IMR-90 (cell line): ENCODE results near the gene RAD51B. TPM values are rescaled to one million over a fixed set of nuclear protein-coding genes. Genes with fewer than 3 reads are reported as not detected.

Experiments used
- ATAC-seq: fragments of 200-7000 bp; cut with Tn5 transposase; 2 replicates; pipeline ENCODE4 v1.9.1; 2020; ENCODE audit warnings: low read depth, mild to moderate bottlenecking, moderate library complexity
- BruUV-seq: library from RNA; stranded (reverse); fragments of 400-500 nt; replicated peaks from 2 replicates; lab custom pipeline; 2021; lab: Mats Ljungman, UMichigan
- CTCF ChIA-PET: fragments of 300-600 bp; formaldehyde crosslinking; extraction: SDS; loops from one replicate; lab custom pipeline; 2021; ENCODE audit warnings: antibody characterized with exemption; lab: Yijun Ruan, JAX
- POLR2A ChIA-PET: fragments of 300-600 bp; sonication (Branson Sonifier 250); formaldehyde crosslinking; loops from one replicate; lab custom pipeline; 2022; ENCODE audit warnings: antibody characterized with exemption; ENCODE audit not compliant: unreplicated experiment; lab: Charles Lee
- DNase-seq: peaks from one replicate; pipeline ENCODE4 v3.0.0; 2013
- H2AFZ ChIP-seq: replicated peaks from 2 replicates; pipeline ENCODE3; 2013; ENCODE audit warnings: low read length, mild to moderate bottlenecking; ENCODE audit not compliant: poor library complexity
- H2AK5ac ChIP-seq: 2 replicates; pipeline ENCODE4 v1.6.1; 2013; ENCODE audit warnings: low read depth, low read length, inconsistent platforms
- H2AK9ac ChIP-seq: replicated peaks from 2 replicates; pipeline ENCODE3; 2013; ENCODE audit warnings: mild to moderate bottlenecking, low read depth, low read length, moderate library complexity; ENCODE audit not compliant: poor library complexity
- H2BK120ac ChIP-seq: 2 replicates; pipeline ENCODE4 v1.6.1; 2013; ENCODE audit warnings: low read depth, low read length, inconsistent platforms
- H2BK15ac ChIP-seq: 3 replicates; pipeline ENCODE4 v1.6.1; 2013; ENCODE audit warnings: low read depth, low read length, inconsistent platforms
- H2BK20ac ChIP-seq: 2 replicates; pipeline ENCODE4 v1.6.1; 2013; ENCODE audit warnings: low read depth, mild to moderate bottlenecking, inconsistent platforms, low read length, moderate library complexity
- H2BK5ac ChIP-seq: 2 replicates; pipeline ENCODE4 v1.6.1; 2013; ENCODE audit warnings: mild to moderate bottlenecking, low read depth, low read length, inconsistent platforms; ENCODE audit not compliant: poor library complexity, severe bottlenecking
- H3K14ac ChIP-seq: replicated peaks from 2 replicates; pipeline ENCODE4 v1.6.1; 2013; ENCODE audit warnings: low read depth, low read length, inconsistent platforms
- H3K18ac ChIP-seq: 2 replicates; pipeline ENCODE4 v1.6.1; 2013; ENCODE audit warnings: low read depth, low read length, control low read depth
- H3K23ac ChIP-seq: 2 replicates; pipeline ENCODE4 v1.6.1; 2013; ENCODE audit warnings: low read depth, low read length, inconsistent platforms
- H3K27ac ChIP-seq: 2 replicates; pipeline ENCODE4 v1.5.1; 2013; ENCODE audit warnings: mild to moderate bottlenecking, control low read depth, low read length; ENCODE audit not compliant: insufficient read depth
- H3K27me3 ChIP-seq: 2 replicates; pipeline ENCODE4 v1.6.1; 2013; ENCODE audit warnings: low read length; ENCODE audit not compliant: control insufficient read depth, insufficient read depth
- H3K36me3 ChIP-seq: 2 replicates; pipeline ENCODE4 v1.6.1; 2013; ENCODE audit warnings: low read length, mixed read lengths; ENCODE audit not compliant: control insufficient read depth, insufficient read depth
- H3K4ac ChIP-seq: 2 replicates; pipeline ENCODE4 v1.6.1; 2013; ENCODE audit warnings: low read depth, low read length, inconsistent platforms
- H3K4me1 ChIP-seq: 2 replicates; pipeline ENCODE4 v1.6.1; 2013; ENCODE audit warnings: low read length, mixed read lengths; ENCODE audit not compliant: control insufficient read depth, insufficient read depth
- H3K4me2 ChIP-seq: 2 replicates; pipeline ENCODE4 v1.6.1; 2013; ENCODE audit warnings: low read depth, mild to moderate bottlenecking, control low read depth, low read length, moderate library complexity
- H3K4me3 ChIP-seq: 2 replicates; pipeline ENCODE4 v1.5.1; 2013; ENCODE audit warnings: low read depth, mild to moderate bottlenecking, control low read depth, low read length, moderate library complexity; ENCODE audit not compliant: insufficient read depth
- H3K56ac ChIP-seq: 2 replicates; pipeline ENCODE4 v1.6.1; 2013; ENCODE audit warnings: low read length, inconsistent platforms; ENCODE audit not compliant: insufficient read depth; ENCODE audit errors: extremely low read depth
- H3K79me1 ChIP-seq, 2 experiments: 2 replicates each; pipeline ENCODE4 v1.6.1; 2013; ENCODE audit warnings: low read length in 2 of 2, inconsistent platforms in 1 of 2, low read depth in 1 of 2
- H3K9ac ChIP-seq: 2 replicates; pipeline ENCODE4 v1.6.1; 2013; ENCODE audit warnings: low read depth, low read length, control low read depth
- H3K9me1 ChIP-seq: 2 replicates; pipeline ENCODE4 v1.6.1; 2013; ENCODE audit warnings: low read length, inconsistent platforms; ENCODE audit not compliant: insufficient read depth
- H3K9me3 ChIP-seq: 2 replicates; pipeline ENCODE4 v1.6.1; 2013; ENCODE audit warnings: low read length; ENCODE audit not compliant: control insufficient read depth, insufficient read depth
- H4K20me1 ChIP-seq: 2 replicates; pipeline ENCODE4 v1.6.1; 2013; ENCODE audit warnings: low read length, inconsistent platforms; ENCODE audit not compliant: insufficient read depth
- H4K5ac ChIP-seq: 2 replicates; pipeline ENCODE4 v1.6.1; 2013; ENCODE audit warnings: mild to moderate bottlenecking, low read depth, low read length, control low read depth
- H4K8ac ChIP-seq, 2 experiments: 2 replicates each; pipeline ENCODE4 v1.6.1; 2013; ENCODE audit warnings: low read depth in 2 of 2, low read length in 2 of 2, control low read depth in 1 of 2, inconsistent platforms in 1 of 2
- H4K91ac ChIP-seq: 2 replicates; pipeline ENCODE4 v1.6.1; 2013; ENCODE audit warnings: low read depth, low read length, inconsistent platforms; ENCODE audit not compliant: insufficient read depth
- BHLHE40 ChIP-seq: fragments of 150-350 bp; IDR thresholded peaks from 2 replicates; pipeline ENCODE4 v1.6.1; 2016; ENCODE audit warnings: mild to moderate bottlenecking, low read depth, low read length
- CEBPB ChIP-seq: IDR thresholded peaks from 2 replicates; pipeline ENCODE4 v1.6.1; 2012; ENCODE audit warnings: low read depth, low read length, improper control_type of control experiment
- CHD1 ChIP-seq: IDR thresholded peaks from 2 replicates; pipeline ENCODE4 v1.6.1; 2012; ENCODE audit warnings: low read depth, low read length, improper control_type of control experiment
- MAFK ChIP-seq: IDR thresholded peaks from 2 replicates; pipeline ENCODE4 v1.6.1; 2012; ENCODE audit warnings: low read depth, low read length, improper control_type of control experiment
- MAZ ChIP-seq: IDR thresholded peaks from 2 replicates; pipeline ENCODE4 v1.6.1; 2012; ENCODE audit warnings: low read depth, mild to moderate bottlenecking, low read length, improper control_type of control experiment, moderate library complexity, borderline replicate concordance
- MXI1 ChIP-seq: IDR thresholded peaks from 2 replicates; pipeline ENCODE4 v1.6.1; 2012; ENCODE audit warnings: low read depth, mild to moderate bottlenecking, low read length, moderate library complexity, borderline replicate concordance
- RFX5 ChIP-seq: IDR thresholded peaks from 2 replicates; pipeline ENCODE4 v1.8.0; 2012; ENCODE audit warnings: low read depth, mild to moderate bottlenecking, low read length, moderate library complexity
- SMC3 ChIP-seq: fragments of 150-350 bp; IDR thresholded peaks from 2 replicates; pipeline ENCODE4 v1.6.1; 2016; ENCODE audit warnings: low read depth, mild to moderate bottlenecking, antibody characterized with exemption, low read length, moderate library complexity
- WGBS, 2 experiments: methylation state at CpG; one replicate each; pipeline versions ENCODE4 v1.1.5 to v1.1.7; 2013; ENCODE audit warnings: missing lambda C conversion rate in 2 of 2; ENCODE audit not compliant: insufficient read length in 1 of 2; ENCODE audit errors: extremely low coverage in 2 of 2; 5-methylcytosine and 5-hydroxymethylcytosine counted together
- dilution Hi-C: fragments of 300-500 bp; cut with HindIII; formaldehyde crosslinking; loops from one replicate; pipeline ENCODE4 v1.14.3; 2018; ENCODE audit warnings: low sequenced_read_pairs; ENCODE audit not compliant: unreplicated experiment
- in situ Hi-C: fragments of 300-500 bp; cut with MboI; formaldehyde crosslinking; loops from 3 replicates; pipeline ENCODE4 v1.14.3; 2019; ENCODE audit warnings: low sequenced_read_pairs, inconsistent platforms, mixed read lengths
- intact Hi-C: fragments of 100-400 bp; cut with micrococcal nuclease; formaldehyde crosslinking; loops from 2 replicates; pipeline ENCODE4 v1.10.0; 2022
- polyA plus RNA-seq, 3 experiments: library from polyadenylated mRNA; depleted of rRNA; stranded (reverse); fragments of >200 nt; gene quantifications; 2 replicates each; pipeline ENCODE4 v1.2.3, GENCODE V29; 2012; ENCODE audit warnings: low replicate concordance in 1 of 3
- total RNA-seq: library from RNA; depleted of rRNA; stranded (reverse); fragments of >200 nt; gene quantifications from 2 replicates; pipeline ENCODE4 v1.2.3, GENCODE V29; 2012
- TF ChIP-seq, protein P1 (sequence below): fragments of 150-350 bp; IDR thresholded peaks from 2 replicates; pipeline ENCODE4 v1.6.1; 2017; ENCODE audit warnings: mild to moderate bottlenecking, antibody characterized with exemption, low read length, low read depth
- TF ChIP-seq, protein P2 (sequence below): conservative IDR thresholded peaks from 2 replicates; pipeline ENCODE4 v1.5.1; 2012; ENCODE audit warnings: mild to moderate bottlenecking, low read depth, low read length, improper control_type of control experiment

The RAD51B gene
- total and polyA plus RNA-seq, 2 of the 4 experiments (the other 2 are of a cell fraction), result 5.1 to 18.8 TPM

DNA sequence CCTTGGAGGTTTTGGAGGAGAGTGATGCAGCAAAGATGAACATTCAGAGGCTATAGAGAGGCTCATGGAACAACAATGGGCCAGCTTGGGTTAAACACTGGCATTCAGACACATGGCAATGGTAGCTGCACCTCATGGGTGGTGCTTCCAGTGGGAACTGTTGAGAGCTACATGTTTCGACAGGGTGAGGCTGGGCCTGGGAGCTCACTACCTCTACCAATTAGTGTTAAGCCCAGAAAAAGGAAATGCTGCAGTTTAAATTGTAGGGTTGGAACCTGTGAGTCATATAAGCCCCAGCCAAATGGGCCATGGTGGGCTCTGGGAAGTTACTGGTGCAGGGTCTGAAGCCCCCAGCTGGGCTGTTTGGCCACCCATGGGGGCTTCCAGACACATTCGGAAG is 693.6 kb downstream of the RAD51B start:
- Histone ChIP-seq H4K20me1 (no peaks in the 10 kb centered on the region), H3K9me3 (no peaks in the 10 kb centered on the region), H4K8ac (0 out of 4 replicates have a peak overlapping the region, but pooled peaks of 1 of the 2 experiments have one; percentile 55), H3K4me1 (peaks cover 19% of the 10 kb centered on the region), H2AK9ac (peak overlapping the region; percentile 20), H3K36me3 (no peaks in the 10 kb centered on the region), H2BK120ac (peak overlapping the region; percentile 70; the same call in 1 of the 2 replicates), H2AK5ac (peak overlapping the region; percentile 75; the same call in 1 of the 2 replicates), H2BK5ac (no peak overlapping the region), H3K4me2 (no peak overlapping the region), H3K4me3 (no peak overlapping the region), H4K91ac (peak overlapping the region; percentile 30; the same call in 1 of the 2 replicates), H3K56ac (no peak overlapping the region), H3K27me3 (no peaks in the 10 kb centered on the region), H2BK20ac (peak overlapping the region; percentile 66; the same call in 1 of the 2 replicates), H3K79me1 (no peaks in the 10 kb centered on the region), H3K27ac (no peak overlapping the region), H4K5ac (no peak overlapping the region; the same call in 1 of the 2 replicates), H3K14ac (peak overlapping the region; percentile 41; the same call in 1 of the 2 replicates), H3K9me1 (peaks cover 25% of the 10 kb centered on the region), H3K18ac (peak overlapping the region; percentile 11; the same call in 1 of the 2 replicates), H3K23ac (peak overlapping the region; percentile 48; the same call in 1 of the 2 replicates), H2BK15ac (peak overlapping the region; percentile 28; the same call in 1 of the 3 replicates), H2AFZ (peak overlapping the region; percentile 64), H3K4ac (peak overlapping the region; percentile 76), H3K9ac (no peak overlapping the region)
- WGBS, 2 experiments, result no CpG with 5 or more reads among the region's 2 CpGs
- no TSS peak for BruUV-seq
- ATAC-seq, result no peak
- intact Hi-C loops, result no loop called here
- no peak for DNase-seq
- ChIA-PET POLR2A (no interaction called here), CTCF (no interaction called here)
- TF ChIP-seq MXI1, result no peak
- no peak for TF ChIP-seq CEBPB
- TF ChIP-seq, protein P1, sequence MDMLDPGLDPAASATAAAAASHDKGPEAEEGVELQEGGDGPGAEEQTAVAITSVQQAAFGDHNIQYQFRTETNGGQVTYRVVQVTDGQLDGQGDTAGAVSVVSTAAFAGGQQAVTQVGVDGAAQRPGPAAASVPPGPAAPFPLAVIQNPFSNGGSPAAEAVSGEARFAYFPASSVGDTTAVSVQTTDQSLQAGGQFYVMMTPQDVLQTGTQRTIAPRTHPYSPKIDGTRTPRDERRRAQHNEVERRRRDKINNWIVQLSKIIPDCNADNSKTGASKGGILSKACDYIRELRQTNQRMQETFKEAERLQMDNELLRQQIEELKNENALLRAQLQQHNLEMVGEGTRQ, result no peak
- no peak for TF ChIP-seq CHD1
- TF ChIP-seq MAFK, result no peak
- no peak for TF ChIP-seq MAZ
- no peak for TF ChIP-seq RFX5
- TF ChIP-seq, protein P2, sequence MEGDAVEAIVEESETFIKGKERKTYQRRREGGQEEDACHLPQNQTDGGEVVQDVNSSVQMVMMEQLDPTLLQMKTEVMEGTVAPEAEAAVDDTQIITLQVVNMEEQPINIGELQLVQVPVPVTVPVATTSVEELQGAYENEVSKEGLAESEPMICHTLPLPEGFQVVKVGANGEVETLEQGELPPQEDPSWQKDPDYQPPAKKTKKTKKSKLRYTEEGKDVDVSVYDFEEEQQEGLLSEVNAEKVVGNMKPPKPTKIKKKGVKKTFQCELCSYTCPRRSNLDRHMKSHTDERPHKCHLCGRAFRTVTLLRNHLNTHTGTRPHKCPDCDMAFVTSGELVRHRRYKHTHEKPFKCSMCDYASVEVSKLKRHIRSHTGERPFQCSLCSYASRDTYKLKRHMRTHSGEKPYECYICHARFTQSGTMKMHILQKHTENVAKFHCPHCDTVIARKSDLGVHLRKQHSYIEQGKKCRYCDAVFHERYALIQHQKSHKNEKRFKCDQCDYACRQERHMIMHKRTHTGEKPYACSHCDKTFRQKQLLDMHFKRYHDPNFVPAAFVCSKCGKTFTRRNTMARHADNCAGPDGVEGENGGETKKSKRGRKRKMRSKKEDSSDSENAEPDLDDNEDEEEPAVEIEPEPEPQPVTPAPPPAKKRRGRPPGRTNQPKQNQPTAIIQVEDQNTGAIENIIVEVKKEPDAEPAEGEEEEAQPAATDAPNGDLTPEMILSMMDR, result no peak
- no peak for TF ChIP-seq SMC3
- TF ChIP-seq BHLHE40, result no peak
- in situ Hi-C loops, result no loop called here
- dilution Hi-C loops, result no loop called here
